ENCODE results near the gene SEMA4B. TPM values are rescaled to one million over a fixed set of nuclear protein-coding genes. Genes with fewer than 3 reads are reported as not detected.
A peak's percentile ranks its signal among the peaks of the same experiment; 100 is the strongest.
"Not testable (repeated sequence)": the region's sequence is repeated elsewhere in the genome, so short reads cannot be mapped to it uniquely, and the experiment has no call there.

The SEMA4B gene
- total RNA-seq, 1 experiment from 2014 or later, result 272 TPM

DNA sequence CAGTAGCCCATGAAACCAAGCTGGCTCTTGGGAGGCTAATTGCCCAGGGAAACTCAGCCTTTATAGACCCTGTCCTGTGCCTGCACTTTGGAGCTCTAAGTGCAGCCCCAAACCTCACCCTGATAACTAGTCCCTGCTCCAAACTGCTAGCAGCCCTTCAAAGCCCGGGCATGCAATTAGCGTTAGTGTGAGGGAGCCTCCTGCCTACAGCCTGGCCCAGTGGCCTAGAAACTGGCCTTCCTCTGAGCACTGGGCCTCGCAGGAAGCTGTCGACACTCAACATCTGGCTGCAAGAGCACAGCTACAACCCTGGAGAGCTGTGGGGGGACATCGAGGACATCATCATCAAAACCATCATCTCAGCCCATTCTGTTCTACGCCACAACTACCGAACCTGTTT lies 56.6 kb downstream of the SEMA4B start:
- DNase-seq (ENCODE audit: low spot score), result no peak

- no peak for DNase-seq (ENCODE audit: low spot score)
These were observed 58.4 kb downstream of the SEMA4B start for GRCh38 chr15:90259524-90259923.

DNA sequence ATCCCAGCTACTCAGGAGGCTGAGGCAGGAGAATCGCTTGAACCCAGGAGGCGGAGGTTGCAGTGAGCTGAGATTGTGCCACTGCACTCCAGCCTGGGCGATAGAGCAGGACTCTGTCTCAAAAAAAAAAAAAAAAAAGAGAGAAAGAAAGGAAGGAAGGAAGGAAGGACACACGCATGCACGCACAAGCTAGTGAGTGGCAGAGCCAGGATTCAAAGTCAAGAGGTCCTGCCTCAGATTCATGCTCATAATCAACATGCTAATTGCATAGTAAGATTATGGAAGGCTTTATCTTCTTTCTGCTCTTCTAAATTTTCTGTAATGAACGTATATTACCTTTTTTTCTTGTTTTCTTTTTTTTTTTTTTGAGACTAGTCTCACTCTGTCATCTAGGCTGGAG lies 59.6 kb downstream of the SEMA4B start:
- DNase-seq (ENCODE audit: low spot score), result not testable (repeated sequence)

- DNase-seq (ENCODE audit: low spot score), result no peak
These were observed 60.7 kb downstream of the SEMA4B start for GRCh38 chr15:90261811-90262210.

- no peak for DNase-seq (ENCODE audit: low spot score)
These were observed 61.3 kb downstream of the SEMA4B start for GRCh38 chr15:90262426-90262825.

- DNase-seq (ENCODE audit: low spot score), result peak; percentile 88
These were observed 63.5 kb downstream of the SEMA4B start for GRCh38 chr15:90264671-90265070.

DNA sequence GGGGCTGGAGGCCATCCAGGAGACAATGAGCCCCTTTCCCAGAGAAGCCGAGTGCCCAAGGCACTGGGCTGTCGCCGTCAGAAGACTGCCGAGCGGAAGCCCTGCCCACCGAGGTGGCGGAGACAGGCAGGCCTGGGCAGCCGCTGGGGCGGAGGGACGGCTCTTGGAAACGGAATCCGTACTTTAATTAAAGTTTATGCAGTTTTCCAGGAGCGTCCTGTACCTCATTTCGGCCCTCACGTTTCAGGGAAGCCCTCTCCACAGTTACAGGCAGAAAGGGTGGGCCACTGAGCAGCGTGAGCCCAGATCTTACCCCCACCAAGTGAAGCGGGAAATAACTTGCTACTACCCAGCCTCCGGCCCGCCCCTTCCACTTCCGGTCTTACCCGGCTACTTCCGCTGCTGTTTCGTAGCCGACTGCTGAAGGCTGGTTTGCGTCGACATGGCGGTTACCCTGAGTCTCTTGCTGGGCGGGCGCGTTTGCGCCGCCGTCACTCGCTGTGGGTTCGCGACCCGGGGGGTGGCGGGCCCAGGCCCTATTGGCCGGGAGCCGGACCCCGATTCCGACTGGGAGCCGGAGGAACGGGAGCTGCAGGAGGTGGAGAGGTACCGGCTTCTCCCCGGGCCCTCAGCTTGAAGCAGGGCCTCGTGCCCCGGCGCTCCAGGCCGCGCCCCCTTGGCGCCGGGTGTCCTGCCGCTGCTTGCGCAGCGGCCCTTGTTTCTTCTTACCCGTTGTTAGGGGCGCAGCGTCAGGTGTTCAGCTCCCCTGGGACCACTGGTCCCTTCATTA lies 64.3 kb downstream of the SEMA4B start, which contains the start of gene NGRN:
Gene NGRN, plus strand, starts transcription at position 402 of the 790 bp plus-strand sequence. Its CDS starts 41 bp downstream, at position 443.
- peak; percentile 95 for DNase-seq (ENCODE audit: low spot score)

- peak; percentile 64 for DNase-seq (ENCODE audit: low spot score)
These were observed 64.9 kb downstream of the SEMA4B start for GRCh38 chr15:90266061-90266431.

DNA sequence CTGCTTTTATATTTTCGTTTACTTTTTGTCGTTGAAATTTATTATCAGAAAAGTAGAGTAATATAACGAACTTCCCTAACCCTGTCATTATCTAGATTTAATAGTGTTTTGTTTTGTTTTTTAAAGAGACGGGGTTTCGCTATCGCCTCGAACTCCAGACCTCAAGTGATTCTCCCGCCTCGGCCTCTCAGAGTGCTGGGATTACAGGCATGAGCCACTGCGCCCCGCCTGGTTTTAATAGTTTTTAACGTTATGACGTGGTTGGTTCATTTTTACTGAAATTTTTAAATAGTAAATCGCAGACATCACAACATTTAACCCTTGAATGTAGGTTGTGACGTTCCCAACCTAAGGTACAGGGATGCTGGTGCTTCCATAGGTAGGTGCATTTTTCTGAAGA lies 65.4 kb downstream of the SEMA4B start:
- DNase-seq (ENCODE audit: low spot score), result no peak

DNA sequence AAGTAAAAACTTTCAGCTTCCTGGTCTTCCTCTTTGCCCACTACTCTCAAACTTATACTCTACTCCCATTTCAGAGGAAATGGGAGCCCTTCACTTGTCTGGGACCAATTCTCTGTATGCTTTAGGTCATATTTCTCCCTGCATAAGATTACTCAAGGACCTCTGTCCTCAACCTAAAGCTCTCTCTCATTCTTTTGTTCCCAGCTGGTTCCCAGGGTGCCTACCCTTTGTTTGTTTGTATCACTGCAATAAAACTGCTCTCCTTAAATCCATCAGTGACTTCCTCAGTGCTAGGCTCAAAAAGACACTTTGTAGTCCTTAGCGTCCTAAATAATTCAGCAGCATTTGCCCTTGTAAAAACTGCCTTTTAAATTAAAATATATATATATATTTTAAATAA lies 67.3 kb downstream of the SEMA4B start:
- DNase-seq (ENCODE audit: low spot score), result no peak

GRCh38 chr15:90270502-90271150 lies 69.5 kb downstream of the SEMA4B start:
- no peak for DNase-seq (ENCODE audit: low spot score)

GRCh38 chr15:90271459-90272166 lies 70.5 kb downstream of the SEMA4B start:
- no peak for DNase-seq (ENCODE audit: low spot score)

DNA sequence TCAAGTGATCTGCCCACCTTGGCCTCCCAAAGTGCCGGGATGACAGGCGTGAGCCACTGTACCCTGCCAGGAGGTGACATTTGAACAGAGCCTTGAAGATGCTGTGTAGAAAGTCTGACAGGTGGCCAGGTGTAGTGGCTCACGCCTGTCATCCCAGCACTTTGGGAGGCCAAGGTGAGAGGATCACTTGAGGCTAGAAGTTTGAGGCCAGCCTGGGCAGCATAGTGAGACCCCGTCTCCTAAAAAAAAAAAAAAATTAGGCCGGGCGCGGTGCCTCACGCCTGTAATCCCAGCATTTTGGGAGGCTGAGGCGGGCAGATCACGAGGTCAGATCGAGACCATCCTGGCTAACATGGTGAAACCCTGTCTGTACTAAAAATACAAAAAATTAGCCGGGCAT lies 77.3 kb downstream of the SEMA4B start:
- not testable (repeated sequence) for DNase-seq (ENCODE audit: low spot score)

Small RNA genes within 50 kb of the gene (small RNA-seq; reads per million reads assigned to genes)
- not detected for gene RN7SL346P

Other genes starting within 250 kb of the SEMA4B start
- gene ZNF710, start 200.0 kb upstream of the SEMA4B start, total RNA-seq (2014; rRNA removed; shearing (Covaris generic)), result 47.3 and 66.9 TPM in 2 replicates
- 177 and 202 TPM in 2 replicates for gene IDH2, start 98.9 kb upstream of the SEMA4B start, total RNA-seq (2014; rRNA removed; shearing (Covaris generic))
- gene CIB1, start 32.6 kb downstream of the SEMA4B start, total RNA-seq (2014; rRNA removed; shearing (Covaris generic)), result 165 and 178 TPM in 2 replicates
- gene GDPGP1, start 32.9 kb downstream of the SEMA4B start, total RNA-seq (2014; rRNA removed; shearing (Covaris generic)), result 13.7 and 15.1 TPM in 2 replicates
- 0.03 and 0.28 TPM in 2 replicates for gene TTLL13, start 48.2 kb downstream of the SEMA4B start, total RNA-seq (2014; rRNA removed; shearing (Covaris generic))
- gene NGRN, start 64.3 kb downstream of the SEMA4B start, total RNA-seq (2014; rRNA removed; shearing (Covaris generic)), result 129 and 136 TPM in 2 replicates
- gene ZNF774, start 151.0 kb downstream of the SEMA4B start, total RNA-seq (2014; rRNA removed; shearing (Covaris generic)), result 1.2 and 2.5 TPM in 2 replicates
- gene IQGAP1, start 186.9 kb downstream of the SEMA4B start, total RNA-seq (2014; rRNA removed; shearing (Covaris generic)), result 100 and 111 TPM in 2 replicates